Thoracic aorta (tissue), 2 donors: ENCODE measurements around the gene GLDN. TPM values are rescaled to one million over a fixed set of nuclear protein-coding genes. Genes with fewer than 3 reads are reported as not detected.

Experiments used
- ATAC-seq: fragments of 150-250 bp; one replicate; pipeline ENCODE4 v1.8.0; 2017; ENCODE audit warnings: low read depth; ENCODE audit not compliant: insufficient number of reproducible peaks, low FRiP score
- DNase-seq: peaks from one replicate; pipeline ENCODE4 v3.0.0-alpha.2; 2020; ENCODE audit warnings: low spot score
- H3K27ac ChIP-seq, 2 donors: fragments of 200-600 bp; sonication (generic); 1 replicate in 1 of 2; 2 replicates in 1 of 2; pipeline ENCODE4 v1.5.1; 2016; ENCODE audit warnings: mild to moderate bottlenecking in 2 of 2, moderate library complexity in 2 of 2
- H3K27me3 ChIP-seq: fragments of 200-600 bp; sonication (generic); replicated peaks from 2 replicates; pipeline ENCODE4 v1.6.0; 2016; ENCODE audit warnings: mild to moderate bottlenecking; ENCODE audit not compliant: insufficient read depth
- H3K36me3 ChIP-seq: fragments of 200-600 bp; sonication (generic); one replicate; pipeline ENCODE4 v1.5.1; 2016
- H3K4me1 ChIP-seq, 2 donors: fragments of 200-600 bp; sonication (generic); 1 replicate in 1 of 2; 2 replicates in 1 of 2; pipeline versions ENCODE4 v1.5.1 to v1.6.0; 2016; ENCODE audit warnings: low read depth in 2 of 2, mild to moderate bottlenecking in 1 of 2; ENCODE audit not compliant: control insufficient read depth in 1 of 2
- H3K4me3 ChIP-seq: fragments of 200-600 bp; sonication (generic); 2 replicates; pipeline ENCODE4 v1.5.1; 2016; ENCODE audit warnings: mild to moderate bottlenecking
- H3K9me3 ChIP-seq: fragments of 200-600 bp; sonication (generic); 2 replicates; pipeline ENCODE4 v1.5.1; 2016
- CTCF ChIP-seq: fragments of 200-600 bp; sonication (generic); IDR thresholded peaks from one replicate; pipeline ENCODE4 v1.5.1; 2019; ENCODE audit warnings: antibody characterized with exemption
- total RNA-seq, 2 donors: library from RNA; depleted of rRNA; stranded (reverse); fragments of >200 nt; gene quantifications; one replicate each; pipeline versions ENCODE4 v1.1.0 to v1.2.3, GENCODE V29; 2016

GLDN gene
- total RNA-seq, 2 donors from 2014 or later: 20.7 to 26.0 TPM

GRCh38 chr15:51366920-51367319, 25.5 kb downstream of the GLDN start:
- Histone ChIP-seq H3K36me3 (no peaks in the 10 kb centered on the region), H3K27ac (no peak overlapping the region), H3K4me1 (peaks cover 0 to 22% of the 10 kb centered on the region in 2 donors), H3K9me3 (no peaks in the 10 kb centered on the region), H3K27me3 (no peaks in the 10 kb centered on the region), H3K4me3 (no peak overlapping the region)
- ATAC-seq (no peak), DNase-seq (no peak)
- TF ChIP-seq CTCF: no peak

- Histone ChIP-seq H3K27ac (no peak overlapping the region), H3K36me3 (no peaks in the 10 kb centered on the region), H3K9me3 (no peaks in the 10 kb centered on the region), H3K27me3 (no peaks in the 10 kb centered on the region), H3K4me3 (no peak overlapping the region), H3K4me1 (peaks cover 0 to 22% of the 10 kb centered on the region in 2 donors)
- DNase-seq (no peak), ATAC-seq (no peak)
- TF ChIP-seq CTCF: no peak
Observed at GRCh38 chr15:51367322-51367976, 26.0 kb downstream of the GLDN start.

- ATAC-seq: no peak
- no peak overlapping the region for H3K4me3 ChIP-seq
- no peaks in the 10 kb centered on the region for H3K36me3 ChIP-seq
- TF ChIP-seq CTCF: no peak
- no peaks in the 10 kb centered on the region for H3K9me3 ChIP-seq
- H3K4me1 ChIP-seq: peaks cover 0 to 22% of the 10 kb centered on the region in 2 donors
- H3K27me3 ChIP-seq: no peaks in the 10 kb centered on the region
- DNase-seq: no peak
- no peak overlapping the region for H3K27ac ChIP-seq
Observed at GRCh38 chr15:51368307-51368706, 26.9 kb downstream of the GLDN start.

- H3K9me3 ChIP-seq: no peaks in the 10 kb centered on the region
- TF ChIP-seq CTCF: no peak
- H3K27ac ChIP-seq: no peak overlapping the region
- peaks cover 0 to 22% of the 10 kb centered on the region in 2 donors for H3K4me1 ChIP-seq
- DNase-seq (no peak), ATAC-seq (no peak)
- no peak overlapping the region for H3K4me3 ChIP-seq
- H3K36me3 ChIP-seq: no peaks in the 10 kb centered on the region
- no peaks in the 10 kb centered on the region for H3K27me3 ChIP-seq
Observed at GRCh38 chr15:51368751-51369450, 27.4 kb downstream of the GLDN start.

- no peak for ATAC-seq
- TF ChIP-seq CTCF: no peak
- H3K27ac ChIP-seq: no peak overlapping the region
- no peak overlapping the region for H3K4me3 ChIP-seq
- no peaks in the 10 kb centered on the region for H3K9me3 ChIP-seq
- no peaks in the 10 kb centered on the region for H3K36me3 ChIP-seq
- no peaks in the 10 kb centered on the region for H3K27me3 ChIP-seq
- peaks cover 0 to 21% of the 10 kb centered on the region in 2 donors for H3K4me1 ChIP-seq
- no peak for DNase-seq
Observed at GRCh38 chr15:51369451-51369761, 28.0 kb downstream of the GLDN start.
